HepG2 (cell line): ENCODE measurements around the gene CARMIL1. TPM values are rescaled to one million over a fixed set of nuclear protein-coding genes. Genes with fewer than 3 reads are reported as not detected.

Experiments used
- ATAC-seq: fragments of 200-7000 bp; cut with Tn5 transposase; 3 replicates; pipeline ENCODE4 v1.9.1; 2020; ENCODE audit warnings: mild to moderate bottlenecking, moderate library complexity
- BruUV-seq: library from RNA; stranded (reverse); fragments of 400-500 nt; replicated peaks from 2 replicates; lab custom pipeline; 2021; lab: Mats Ljungman, UMichigan
- CTCF ChIA-PET: fragments of 300-600 bp; formaldehyde crosslinking; extraction: SDS; loops from one replicate; lab custom pipeline; 2021; ENCODE audit warnings: low total read pairs, inconsistent platforms, low intra/inter-chr PET ratio; lab: Yijun Ruan, JAX
- POLR2A ChIA-PET: fragments of 350-600 bp; sonication (Branson Sonifier 250); formaldehyde crosslinking; loops from one replicate; lab custom pipeline; 2020; ENCODE audit warnings: antibody characterized with exemption, inconsistent platforms; lab: Yijun Ruan, JAX
- DNase-seq: peaks from one replicate; pipeline ENCODE4 v3.0.0-alpha.2; 2015; ENCODE audit warnings: low spot score
- FAIRE-seq: peaks from 3 replicates; lab custom pipeline; 2011; peaks lifted over from hg19 to GRCh38; lab: Jason Lieb, UNC
- H2AFZ ChIP-seq: one replicate; pipeline ENCODE4 v1.6.1; 2011; ENCODE audit warnings: low read length, inconsistent platforms
- H3K27ac ChIP-seq: fragments of 300-600 bp; 3 replicates; pipeline ENCODE4 v1.8.0; 2011; ENCODE audit warnings: mixed run types, mild to moderate bottlenecking, mixed read lengths, low read length, inconsistent platforms; ENCODE audit not compliant: insufficient read depth; ENCODE audit errors: extremely low read length
- H3K27me3 ChIP-seq, 2 experiments: fragments of 200-600 bp in 1 of 2; 2 replicates in 1 of 2; 3 replicates in 1 of 2; pipeline versions ENCODE4 v1.6.0 to v1.8.0; 2011; ENCODE audit warnings: low read length in 2 of 2, mild to moderate bottlenecking in 2 of 2, moderate library complexity in 2 of 2, inconsistent platforms in 1 of 2; ENCODE audit not compliant: insufficient read depth in 2 of 2, control insufficient read depth in 1 of 2
- H3K36me3 ChIP-seq, 2 experiments: fragments of 200-600 bp in 1 of 2; replicated peaks in 1 of 2; 2 replicates in 1 of 2; 3 replicates in 1 of 2; pipeline versions ENCODE4 v1.5.1 to v1.8.0; 2011; ENCODE audit warnings: low read length in 2 of 2, inconsistent platforms in 1 of 2; ENCODE audit not compliant: insufficient read depth in 2 of 2, control insufficient read depth in 1 of 2
- H3K4me1 ChIP-seq: 2 replicates; pipeline ENCODE4 v1.5.1; 2012; ENCODE audit warnings: low read length, inconsistent platforms; ENCODE audit not compliant: insufficient read depth
- H3K4me2 ChIP-seq: 2 replicates; pipeline ENCODE4 v1.6.0; 2011; ENCODE audit warnings: low read depth, low read length, inconsistent platforms
- H3K4me3 ChIP-seq, 3 experiments: fragments of 200-600 bp in 1 of 3; sonication (generic), shearing (Covaris generic) in 1 of 3; replicated peaks in 1 of 3; 2 replicates each; pipeline ENCODE4 v1.5.1; 2011 to 2016; ENCODE audit warnings: low read length in 3 of 3, inconsistent platforms in 2 of 3, low read depth in 2 of 3, mild to moderate bottlenecking in 2 of 3, control low read depth in 1 of 3, mixed read lengths in 1 of 3; ENCODE audit not compliant: insufficient read depth in 1 of 3
- H3K79me2 ChIP-seq: one replicate; pipeline ENCODE4 v1.6.1; 2011; ENCODE audit warnings: low read length, inconsistent platforms; ENCODE audit not compliant: insufficient read depth
- H3K9ac ChIP-seq: 2 replicates; pipeline ENCODE4 v1.6.0; 2011; ENCODE audit warnings: mild to moderate bottlenecking, low read depth, low read length, inconsistent platforms; ENCODE audit not compliant: insufficient read depth
- H3K9me3 ChIP-seq: 2 replicates; pipeline ENCODE4 v1.5.1; 2012; ENCODE audit warnings: mild to moderate bottlenecking, low read length
- H4K20me1 ChIP-seq: 2 replicates; pipeline ENCODE4 v1.6.0; 2011; ENCODE audit warnings: inconsistent platforms, mild to moderate bottlenecking, low read length, moderate library complexity; ENCODE audit not compliant: insufficient read depth
- HNRNPH1 ChIP-seq: fragments of 200-400 bp; formaldehyde crosslinking; optimal IDR thresholded peaks from 2 replicates; pipeline ENCODE3; 2017; ENCODE audit warnings: mild to moderate bottlenecking, low read depth, low read length
- HOXD1 ChIP-seq: sonication (generic); formaldehyde crosslinking; IDR thresholded peaks from 2 replicates; pipeline ENCODE4 v1.5.0; 2020; ENCODE audit warnings: missing genetic modification reagents
- NFKBIZ ChIP-seq: IDR thresholded peaks from 2 replicates; pipeline ENCODE4 v1.6.1; 2018; ENCODE audit warnings: missing genetic modification reagents, missing compliant biosample characterization
- NR1H2 ChIP-seq: sonication (generic); formaldehyde crosslinking; IDR thresholded peaks from 2 replicates; pipeline ENCODE4 v1.8.1; 2022; ENCODE audit warnings: low read depth, missing genetic modification reagents, borderline replicate concordance
- RXRB ChIP-seq: IDR thresholded peaks from 2 replicates; pipeline ENCODE4 v1.6.1; 2016; ENCODE audit warnings: borderline replicate concordance, missing genetic modification reagents, missing compliant biosample characterization
- TOE1 ChIP-seq: sonication (generic); formaldehyde crosslinking; IDR thresholded peaks from 2 replicates; pipeline ENCODE4 v1.4.0; 2020; ENCODE audit warnings: mild to moderate bottlenecking, missing genetic modification reagents
- ZBTB38 ChIP-seq: sonication (generic); formaldehyde crosslinking; IDR thresholded peaks from 2 replicates; pipeline ENCODE4 v1.5.1; 2020; ENCODE audit warnings: mild to moderate bottlenecking, missing genetic modification reagents
- ZBTB44 ChIP-seq: sonication (generic); formaldehyde crosslinking; IDR thresholded peaks from 2 replicates; pipeline ENCODE4 v1.4.0; 2020; ENCODE audit warnings: missing genetic modification reagents
- ZNF83 ChIP-seq: sonication (generic); formaldehyde crosslinking; IDR thresholded peaks from 2 replicates; pipeline ENCODE4 v1.4.0; 2020; ENCODE audit warnings: missing genetic modification reagents, mild to moderate bottlenecking, borderline replicate concordance
- ZNF850 ChIP-seq: sonication (generic); formaldehyde crosslinking; conservative IDR thresholded peaks from 2 replicates; pipeline ENCODE4 v1.9.0; 2021; ENCODE audit warnings: mild to moderate bottlenecking, missing genetic modification reagents
- WGBS: methylation state at CpG from one replicate; pipeline ENCODE4 v1.1.6; 2017; ENCODE audit warnings: low lambda C conversion rate; 5-methylcytosine and 5-hydroxymethylcytosine counted together
- in situ Hi-C: cut with HindIII; loops from 2 replicates; pipeline ENCODE4 v1.10.0; 2017; ENCODE audit warnings: low pct_unique_long_range_greater_than_20kb; ENCODE audit not compliant: extremely low pct_ligation_motif_present
- intact Hi-C: fragments of 100-400 bp; cut with micrococcal nuclease; formaldehyde crosslinking; loops from one replicate; pipeline ENCODE4 v1.10.0; 2022; ENCODE audit not compliant: unreplicated experiment
- polyA plus RNA-seq, 8 experiments: library from polyadenylated mRNA; depleted of rRNA in 3 of 8; stranded (reverse) in 7 of 8; unstranded in 1 of 8; fragments of >200 nt; fragmentation: Illumina TruSeq in 4 of 8; extraction: Trizol in 4 of 8; gene quantifications; 2 replicates each; pipeline versions ENCODE4 v1.2.1 to v1.2.3, GENCODE V29; 2011 to 2016; ENCODE audit warnings: low read depth in 4 of 8, missing spikeins in 1 of 8, mixed read lengths in 1 of 8; ENCODE audit not compliant: insufficient read depth in 1 of 8
- total RNA-seq, 5 experiments: library from RNA; depleted of rRNA; stranded (reverse); fragments of >200 nt; fragmentation: Illumina TruSeq; extraction: Trizol; gene quantifications; 2 replicates each; pipeline ENCODE4 v1.2.3, GENCODE V29; 2016; ENCODE audit warnings: low read depth in 1 of 5

CARMIL1 gene
- total and polyA plus RNA-seq, 2 of the 13 experiments (the other 11 are each of a cell fraction or from before 2014, with no cell fraction given): 1.8 to 2.6 TPM

DNA sequence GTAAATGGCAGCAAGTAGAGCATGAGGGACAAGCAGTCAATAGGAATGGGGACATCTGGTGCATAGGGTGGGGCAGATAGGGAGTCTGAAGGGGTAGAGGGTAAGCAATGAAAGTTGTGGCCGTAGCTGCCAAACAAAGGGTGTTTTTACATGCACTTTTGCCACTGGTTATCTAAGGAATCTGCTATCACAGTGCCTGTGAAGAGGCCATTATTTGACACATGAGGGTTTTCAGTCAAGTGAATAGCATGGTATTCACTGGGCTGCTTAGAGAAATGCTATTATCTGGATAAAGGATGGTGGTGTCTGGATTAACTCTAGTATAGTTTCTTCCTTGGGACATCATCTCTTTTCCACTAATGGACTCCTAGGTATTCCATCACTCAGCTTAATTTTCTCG lies 118.2 kb downstream of the CARMIL1 start (continued):
- no peak for TF ChIP-seq ZBTB38 (CRISPR knock-in tag)
- TF ChIP-seq, all 625 proteins: peak for 0

DNA sequence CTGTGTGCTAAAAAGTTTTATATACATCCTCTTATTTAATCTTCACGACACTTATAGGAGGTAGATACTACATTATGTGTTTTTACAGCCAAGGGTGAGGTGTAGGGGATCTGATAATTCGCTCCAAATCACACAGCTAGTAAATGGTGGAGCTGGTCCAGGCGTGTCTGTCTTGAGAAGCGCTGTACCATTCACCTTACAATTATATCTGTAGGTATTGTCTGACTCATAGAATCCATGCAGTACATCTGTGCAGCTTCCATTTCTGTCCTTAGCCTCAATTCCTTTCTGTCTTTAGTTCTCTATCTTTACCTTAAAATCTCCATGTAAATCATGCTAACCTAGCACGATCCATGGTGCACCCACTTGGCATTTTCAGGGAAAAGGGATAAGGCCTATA lies 120.7 kb downstream of the CARMIL1 start:
- in situ Hi-C loops (no loop called here), intact Hi-C loops (no loop called here)
- Histone ChIP-seq H4K20me1 (no peaks in the 10 kb centered on the region), H3K36me3 (no peaks in the 10 kb centered on the region), H3K4me1 (no peaks in the 10 kb centered on the region), H3K9me3 (no peaks in the 10 kb centered on the region), H3K27me3 (no peaks in the 10 kb centered on the region), H3K79me2 (no peaks in the 10 kb centered on the region), H2AFZ (no peak overlapping the region), H3K27ac (no peak overlapping the region), H3K4me2 (no peak overlapping the region), H3K4me3 (no peak overlapping the region), H3K9ac (no peak overlapping the region)
- no peak for FAIRE-seq
- no peak for ATAC-seq
- BruUV-seq: no TSS peak
- ChIA-PET POLR2A (no interaction called here), CTCF (no interaction called here)
- 38% methylated on average over 5 of the region's 5 CpGs for WGBS
- DNase-seq: no peak
- TF ChIP-seq RXRB (CRISPR knock-in tag): no peak
- TF ChIP-seq ZNF850 (CRISPR knock-in tag): no peak
- TF ChIP-seq ZBTB44 (CRISPR knock-in tag): no peak
- no peak for TF ChIP-seq ZNF83 (CRISPR knock-in tag)
- no peak for TF ChIP-seq HNRNPH1
- no peak for TF ChIP-seq NR1H2 (CRISPR knock-in tag)
- no peak for TF ChIP-seq TOE1 (CRISPR knock-in tag)
- TF ChIP-seq HOXD1 (CRISPR knock-in tag): no peak
- TF ChIP-seq NFKBIZ (CRISPR knock-in tag): no peak
